ENCODE results near the gene PUM1.

Gene PUM1

GRCh38 chr1:31022259-31022658, 43.3 kb downstream of the PUM1 start:
- no peak for DNase-seq

GRCh38 chr1:31020007-31020790, 45.3 kb downstream of the PUM1 start:
- DNase-seq, result no peak

- DNase-seq, result no peak
These were observed 46.1 kb downstream of the PUM1 start for GRCh38 chr1:31019401-31019800.

DNA sequence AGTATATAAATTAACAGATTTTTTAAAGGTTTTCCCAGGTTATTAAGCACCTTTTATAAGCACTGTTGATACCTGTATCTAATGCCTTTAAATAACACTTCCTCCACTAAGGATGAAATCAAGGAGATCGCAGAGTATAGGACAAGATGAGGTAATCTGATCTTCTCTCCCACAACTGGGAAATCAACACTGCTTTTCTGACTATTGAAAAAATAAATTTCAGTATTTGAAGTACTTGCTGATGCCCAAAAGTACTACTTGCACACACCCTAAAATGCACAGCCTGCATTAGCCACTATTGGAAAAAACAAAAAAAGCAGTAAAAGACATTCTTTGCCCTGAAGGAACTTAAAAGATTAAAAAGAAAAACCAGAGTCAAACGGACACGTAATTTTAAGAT, 48.6 kb downstream of the PUM1 start:
- DNase-seq, result no peak

DNA sequence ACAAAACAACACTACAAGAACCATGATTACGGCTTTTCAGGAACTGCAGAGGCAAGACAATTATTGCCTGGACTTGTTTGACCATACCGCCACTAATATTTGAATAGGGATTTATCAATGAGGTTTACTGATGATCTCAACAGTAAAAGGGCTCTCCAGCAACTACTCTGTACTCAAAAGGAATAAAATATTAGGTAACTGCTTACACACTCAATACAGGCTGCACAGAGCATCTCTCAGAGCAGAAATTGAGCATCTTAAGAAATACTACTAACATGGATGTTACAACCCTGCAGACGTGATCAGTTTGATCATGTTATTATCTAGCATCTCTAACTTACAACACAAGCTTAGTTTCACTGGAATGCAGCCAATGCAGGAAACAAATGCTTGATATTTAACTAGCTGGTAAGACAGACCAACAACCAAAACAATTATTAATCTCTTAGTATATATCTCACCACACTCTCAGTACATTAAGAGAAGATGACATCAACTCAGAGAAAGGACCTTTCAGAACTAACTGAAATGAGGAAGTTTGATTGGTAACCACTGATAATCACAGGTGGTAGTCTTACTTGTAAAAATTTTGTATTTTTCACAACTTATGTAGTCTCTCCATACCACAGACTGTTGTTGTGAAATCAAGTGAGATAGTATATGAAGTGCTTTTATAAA, 52.2 kb downstream of the PUM1 start:
- peak; percentile 30 for DNase-seq

- no peak for DNase-seq
These were observed 53.1 kb downstream of the PUM1 start for GRCh38 chr1:31012210-31012924.

- DNase-seq, result no peak
These were observed 53.8 kb downstream of the PUM1 start for GRCh38 chr1:31011719-31012118.

DNA sequence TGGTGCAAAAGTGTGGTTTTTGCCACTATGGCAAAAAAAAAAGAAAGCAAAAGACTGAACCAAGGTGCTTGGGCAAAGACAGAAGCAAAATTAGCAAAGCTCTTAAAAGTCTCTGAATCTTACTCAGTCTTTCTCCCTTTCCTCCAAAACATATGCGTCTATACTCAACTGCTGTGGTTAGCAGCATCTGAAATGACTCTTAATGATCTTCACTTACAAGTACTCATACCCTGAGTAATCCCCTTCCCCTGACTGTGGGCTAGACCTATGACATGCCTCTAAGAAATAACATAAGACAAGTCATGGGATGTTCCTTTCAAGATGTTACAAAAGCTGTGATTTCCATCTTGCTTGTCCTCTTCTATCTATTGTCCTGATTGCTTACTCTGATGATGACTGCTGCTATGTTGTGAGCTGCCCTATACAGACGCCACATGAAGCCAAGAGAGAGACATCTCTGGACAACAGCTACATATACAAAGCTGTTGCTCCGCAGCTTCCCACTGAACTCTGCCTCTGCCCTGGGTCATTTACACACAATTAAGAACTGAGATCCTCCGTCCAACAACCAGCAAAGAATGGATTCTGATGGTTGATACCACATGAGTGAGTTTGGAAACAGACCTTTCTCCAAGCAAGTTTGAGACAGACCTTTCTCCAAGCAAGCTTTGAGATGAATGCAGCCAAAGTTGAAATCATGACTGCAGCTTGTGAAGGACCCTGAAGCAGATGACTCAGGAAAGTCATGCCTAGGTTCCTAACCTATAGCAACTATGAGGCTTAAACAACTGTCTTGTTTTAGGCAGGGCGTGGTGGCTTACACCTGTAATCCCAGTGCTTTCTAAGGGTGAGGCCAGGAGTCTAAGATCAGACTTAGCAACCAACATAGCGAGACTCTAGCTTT, 55.2 kb downstream of the PUM1 start:
- DNase-seq, result no peak

DNA sequence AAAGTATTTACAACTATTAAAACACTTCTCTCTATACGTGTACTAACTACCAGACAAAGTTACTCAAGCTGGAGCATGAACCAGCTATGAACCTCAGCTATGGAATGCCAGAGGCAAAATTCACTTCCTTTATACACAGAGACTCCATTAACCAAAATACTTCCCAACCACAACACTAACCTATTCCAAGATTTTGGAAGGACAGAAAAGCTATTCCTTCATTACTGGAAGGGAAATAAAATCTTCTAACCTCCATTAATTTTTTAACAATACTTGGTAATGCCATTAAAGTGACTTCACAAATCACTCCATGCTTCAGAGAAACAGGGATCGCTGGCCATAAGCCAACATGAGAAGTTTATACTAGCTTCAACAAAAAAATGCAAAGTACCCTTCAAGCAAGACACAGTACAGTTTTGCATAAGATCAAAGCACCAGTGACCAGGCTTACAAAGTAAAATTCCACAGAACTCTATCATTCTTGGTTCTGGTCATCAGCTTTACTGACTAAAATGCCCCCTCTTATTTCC, 58.0 kb downstream of the PUM1 start:
- no peak for DNase-seq

GRCh38 chr1:31006747-31007146, 58.8 kb downstream of the PUM1 start:
- DNase-seq, result no peak

- DNase-seq, result no peak
These were observed 59.8 kb downstream of the PUM1 start for GRCh38 chr1:31005617-31006166.

GRCh38 chr1:31005198-31005597, 60.3 kb downstream of the PUM1 start:
- DNase-seq, result no peak

DNA sequence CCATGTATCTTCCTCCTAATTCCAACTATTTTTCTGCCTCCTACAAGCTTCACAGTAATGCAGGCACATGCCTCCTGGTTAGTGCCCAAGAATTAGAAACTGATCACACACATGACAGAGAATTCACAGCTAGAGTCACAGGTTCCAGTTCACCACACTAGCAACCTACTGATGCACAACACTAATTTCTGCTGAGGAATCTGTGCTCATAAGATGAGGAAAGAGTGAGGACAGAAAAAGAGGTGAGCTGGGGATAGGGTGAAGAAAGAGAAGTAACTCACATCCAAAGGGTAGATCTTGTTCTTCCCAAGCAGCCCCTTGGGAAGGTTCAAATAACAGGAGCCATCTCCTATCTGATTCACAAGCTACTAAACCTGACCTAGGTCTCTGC, 61.3 kb downstream of the PUM1 start:
- DNase-seq, result no peak

- no peak for DNase-seq
These were observed 61.8 kb downstream of the PUM1 start for GRCh38 chr1:31003613-31004230.

DNA sequence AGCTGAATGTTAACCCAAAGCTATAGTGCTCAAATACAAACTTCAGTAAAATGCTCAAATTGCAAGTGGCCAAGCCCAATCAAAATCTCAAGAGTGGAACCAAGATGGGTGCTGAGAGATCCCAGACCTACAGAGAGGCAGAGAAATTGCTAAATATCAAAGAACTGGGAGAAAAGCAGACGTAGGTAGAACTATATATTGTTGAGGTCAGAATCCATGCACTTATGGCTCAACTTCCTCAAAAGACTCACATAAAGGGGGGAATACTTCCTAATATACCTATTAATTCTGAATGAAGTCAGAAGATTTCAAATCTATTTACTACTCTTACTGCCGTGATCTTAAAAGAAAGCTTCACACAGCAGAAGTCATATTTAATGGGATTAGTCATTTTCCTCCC, 65.2 kb downstream of the PUM1 start:
- no peak for DNase-seq

DNA sequence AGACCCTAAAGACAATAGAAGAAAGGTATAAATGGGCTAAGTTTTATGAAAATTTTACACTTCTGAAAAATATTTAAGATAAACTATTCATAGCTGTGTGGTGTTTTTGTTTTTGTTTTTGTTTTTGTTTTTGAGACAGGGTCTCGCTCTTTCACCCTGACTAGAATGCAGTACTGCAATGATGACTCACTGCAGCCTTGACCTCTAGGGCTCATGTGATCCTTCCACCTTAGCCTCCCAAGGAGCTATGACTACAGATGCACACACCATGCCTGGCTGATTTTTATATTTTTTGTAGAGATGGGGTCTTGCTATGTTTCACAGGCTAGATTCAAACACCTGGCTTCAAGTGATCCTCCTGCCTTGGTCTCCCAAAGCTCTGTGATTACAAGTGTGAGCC, 66.6 kb downstream of the PUM1 start:
- no peak for DNase-seq

- DNase-seq, result no peak
These were observed 67.3 kb downstream of the PUM1 start for GRCh38 chr1:30998171-30998570.

GRCh38 chr1:30997463-30998057, 68.0 kb downstream of the PUM1 start:
- DNase-seq, result no peak

GRCh38 chr1:30995990-30996612, 69.4 kb downstream of the PUM1 start:
- DNase-seq, result no peak

DNA sequence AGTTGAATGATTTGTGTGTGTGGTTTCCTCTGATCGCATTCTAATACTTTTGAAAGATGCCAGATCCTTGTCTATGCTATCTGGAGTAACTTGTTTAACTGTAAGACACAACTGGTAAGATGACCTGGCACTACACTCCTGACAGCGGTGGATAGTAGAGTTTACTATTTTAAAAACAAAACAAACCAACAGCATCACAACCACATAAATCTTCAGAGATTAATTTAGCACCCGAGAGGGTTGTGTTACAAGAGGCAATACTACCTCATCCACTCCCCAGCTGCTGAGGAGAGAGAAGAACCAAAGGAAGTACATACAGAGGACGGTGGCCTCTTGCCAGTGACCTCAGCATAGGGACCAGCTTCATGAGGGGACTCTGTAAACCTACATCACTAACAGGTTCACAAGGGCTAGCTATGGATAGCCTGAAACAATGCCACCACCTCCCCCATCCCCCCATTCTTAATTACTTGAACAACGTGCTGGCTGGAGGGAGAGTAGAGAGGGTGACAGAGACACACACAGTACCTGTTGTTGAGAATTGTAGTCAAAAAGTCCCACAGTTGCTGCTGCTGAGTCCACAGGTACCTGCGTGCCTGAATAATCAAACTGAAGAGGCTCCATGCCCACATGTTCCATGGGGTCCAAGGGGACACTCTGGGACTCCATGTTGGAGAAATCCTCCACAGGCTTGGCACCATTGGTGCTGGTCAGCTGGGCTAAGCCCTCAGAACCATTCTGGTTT, 73.5 kb downstream of the PUM1 start:
- DNase-seq, result no peak
